Left lung (tissue), 10 donors: ENCODE measurements around the gene LRFN4. TPM values are rescaled to one million over a fixed set of nuclear protein-coding genes. Genes with fewer than 3 reads are reported as not detected.

Experiments used
- ATAC-seq: fragments of 200-7000 bp; cut with Tn5 transposase; one replicate; pipeline ENCODE4 v1.9.1; 2020; ENCODE audit warnings: moderate library complexity
- DNase-seq, 4 donors: peaks; one replicate each; pipeline ENCODE4 v3.0.0-alpha.2; 2013 to 2020
- H3K27ac ChIP-seq, 2 donors: fragments of 200-600 bp; sonication (generic) in 1 of 2; one replicate each; pipeline versions ENCODE4 v1.5.0 to v1.8.0; 2020 to 2021
- H3K27me3 ChIP-seq, 2 donors: fragments of 200-600 bp; sonication (generic) in 1 of 2; one replicate each; pipeline versions ENCODE4 v1.5.0 to v1.8.0; 2020 to 2021
- H3K36me3 ChIP-seq, 2 donors: fragments of 200-600 bp; sonication (generic) in 1 of 2; one replicate each; pipeline versions ENCODE4 v1.5.0 to v1.8.0; 2020 to 2021
- H3K4me1 ChIP-seq, 2 donors: fragments of 200-600 bp; one replicate each; pipeline ENCODE4 v1.8.0; 2021
- H3K4me3 ChIP-seq, 2 donors: fragments of 200-600 bp; sonication (generic) in 1 of 2; one replicate each; pipeline versions ENCODE4 v1.5.0 to v1.8.0; 2020 to 2021; ENCODE audit warnings: mild to moderate bottlenecking in 1 of 2
- H3K9me3 ChIP-seq, 2 donors: fragments of 200-600 bp; sonication (generic) in 1 of 2; one replicate each; pipeline versions ENCODE4 v1.5.0 to v1.8.0; 2020 to 2021
- CTCF ChIP-seq, 2 donors: fragments of 200-600 bp; sonication (generic) in 1 of 2; IDR thresholded peaks; one replicate each; pipeline versions ENCODE4 v1.5.0 to v1.8.0; 2021; ENCODE audit warnings: antibody characterized with exemption in 2 of 2
- intact Hi-C, 2 donors: fragments of 100-400 bp; cut with DNase I; formaldehyde crosslinking; loops; one replicate each; pipeline versions ENCODE4 v1.11.2 to v1.14.2; 2022
- polyA plus RNA-seq, 6 donors: library from polyadenylated mRNA; unstranded; fragments of 120-200 nt; gene quantifications; one replicate each; pipeline ENCODE4 v1.2.1, GENCODE V29; 2013; ENCODE audit not compliant: insufficient read length in 6 of 6
- total RNA-seq, 2 donors: library from RNA; stranded (reverse); fragmentation: NEBNext Ultra II Directional; extraction: Animal tissue kit (Norgen Biotek cat#: 25700); gene quantifications; one replicate each; pipeline ENCODE4 v1.2.1, GENCODE V29; 2021
- donor health status: DM: no; HTN: yes; CAD: no.
- donor health status: DM: no; HTN: no; CAD: no.

The LRFN4 gene
- total and polyA plus RNA-seq, 8 donors: 6.1 to 21.1 (median 11.9) TPM

DNA sequence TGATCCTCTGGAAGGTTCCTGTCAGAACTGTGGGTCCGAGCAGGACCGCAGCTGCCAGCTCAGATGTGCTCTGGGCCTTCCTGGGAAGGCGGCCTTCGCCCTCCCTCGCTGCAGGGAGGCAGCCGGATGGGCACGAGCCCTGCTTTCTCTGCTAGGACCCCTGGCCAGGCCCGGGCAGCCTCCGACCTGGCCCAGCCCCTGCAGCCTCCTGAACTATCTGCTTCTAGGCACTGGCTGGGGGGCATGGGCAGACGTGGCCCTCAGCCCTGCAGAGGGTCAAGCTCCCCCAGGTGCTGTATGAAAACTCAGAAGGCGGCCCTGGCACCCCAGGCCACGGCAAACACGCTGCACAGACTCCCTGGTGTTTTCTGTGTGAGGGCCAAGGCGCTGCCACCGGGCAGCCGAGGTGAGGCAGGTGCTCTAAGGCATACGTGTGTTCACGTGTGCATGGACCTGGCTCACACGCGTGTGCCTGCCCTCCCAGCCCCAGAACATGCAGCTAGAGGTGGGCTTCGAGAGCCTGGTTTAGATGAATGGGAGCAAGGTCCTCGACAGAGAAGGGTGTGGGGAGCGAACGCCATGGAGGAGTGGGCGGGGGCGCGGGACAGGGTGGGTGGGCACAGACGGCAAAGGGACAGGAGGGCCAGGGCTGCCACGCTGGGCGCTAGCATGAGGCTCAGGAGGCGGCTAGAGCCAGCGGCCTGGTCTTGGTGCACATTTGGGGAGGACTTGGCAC lies 4.3 kb downstream of the LRFN4 start:
- Histone ChIP-seq H3K4me1 (peaks cover 0 to 9% of the 10 kb centered on the region in 2 donors), H3K27ac (no peak overlapping the region), H3K4me3 (no peak overlapping the region), H3K9me3 (no peaks in the 10 kb centered on the region), H3K27me3 (no peaks in the 10 kb centered on the region), H3K36me3 (peaks cover 0 to 20% of the 10 kb centered on the region in 2 donors)
- intact Hi-C loops: no loop called here
- no peak for TF ChIP-seq CTCF (IDR thresholded peaks at IDR 0.05)
- no peak for ATAC-seq
- DNase-seq: peak in 1 of 4 donors; percentile 72

GRCh38 chr11:66861774-66862558 lies 5.1 kb downstream of the LRFN4 start:
- peak in 1 of 4 donors; percentile 71 for DNase-seq
- no peak for TF ChIP-seq CTCF (IDR thresholded peaks at IDR 0.05)
- ATAC-seq: no peak
- H3K4me3 ChIP-seq: no peak overlapping the region
- intact Hi-C loops: no loop called here
- H3K36me3 ChIP-seq: peaks cover 0 to 20% of the 10 kb centered on the region in 2 donors
- no peaks in the 10 kb centered on the region for H3K27me3 ChIP-seq
- no peak overlapping the region for H3K27ac ChIP-seq
- H3K4me1 ChIP-seq: peaks cover 0 to 9% of the 10 kb centered on the region in 2 donors
- H3K9me3 ChIP-seq: no peaks in the 10 kb centered on the region

- H3K36me3 ChIP-seq: peaks cover 0 to 20% of the 10 kb centered on the region in 2 donors
- ATAC-seq: no peak
- H3K9me3 ChIP-seq: no peaks in the 10 kb centered on the region
- intact Hi-C loops: no loop called here
- H3K4me3 ChIP-seq: no peak overlapping the region
- DNase-seq: peak in 1 of 4 donors; percentile 63
- H3K27me3 ChIP-seq: no peaks in the 10 kb centered on the region
- no peak for TF ChIP-seq CTCF (IDR thresholded peaks at IDR 0.05)
- H3K4me1 ChIP-seq: peaks cover 0 to 4% of the 10 kb centered on the region in 2 donors
- no peak overlapping the region for H3K27ac ChIP-seq
Observed at GRCh38 chr11:66862559-66863037, 5.7 kb downstream of the LRFN4 start.

DNA sequence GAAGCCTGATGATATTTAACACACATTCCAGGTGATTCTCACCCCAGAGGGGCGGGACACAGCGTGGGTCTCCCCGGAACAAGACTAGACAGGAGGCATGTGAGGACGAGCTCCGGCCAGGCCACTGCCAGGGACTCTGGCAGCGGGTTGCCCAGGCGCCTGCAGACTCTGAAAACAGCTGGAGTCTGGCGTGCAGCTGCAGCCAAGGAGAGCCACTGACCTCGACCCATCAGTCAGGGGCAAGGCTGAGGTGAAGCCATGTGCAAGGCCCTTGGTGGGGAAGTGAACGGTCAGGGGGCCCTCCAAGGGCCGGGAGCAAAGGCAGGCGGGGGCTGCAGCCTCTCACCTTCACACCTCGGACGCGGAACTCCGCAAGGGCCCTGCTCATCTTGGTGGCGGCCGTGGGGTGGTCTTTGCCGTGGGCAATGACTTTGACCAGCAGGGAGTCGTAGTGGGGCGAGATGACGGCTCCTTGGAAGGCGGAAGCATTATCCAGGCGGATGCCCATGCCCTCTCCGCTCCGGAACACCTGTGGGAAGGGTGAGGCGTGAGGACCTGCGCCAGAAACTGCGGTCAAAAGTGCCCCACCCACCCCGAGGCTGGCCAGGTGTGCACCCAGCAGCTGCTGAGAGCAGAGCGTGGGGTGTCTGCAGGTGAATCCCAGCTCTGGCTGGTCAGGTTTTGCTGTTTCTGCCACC lies 6.7 kb downstream of the LRFN4 start:
- Histone ChIP-seq H3K4me1 (peaks cover 0 to 3% of the 10 kb centered on the region in 2 donors), H3K4me3 (no peak overlapping the region), H3K27ac (no peak overlapping the region), H3K9me3 (no peaks in the 10 kb centered on the region), H3K36me3 (peaks cover 0 to 15% of the 10 kb centered on the region in 2 donors), H3K27me3 (no peaks in the 10 kb centered on the region)
- peak in 1 of 4 donors; percentile 70 for DNase-seq
- ATAC-seq: no peak
- no peak for TF ChIP-seq CTCF (IDR thresholded peaks at IDR 0.05)
- intact Hi-C loops: no loop called here
